ENCODE results near the gene TDRD3.
"Not testable (repeated sequence)": the region's sequence is repeated elsewhere in the genome, so short reads cannot be mapped to it uniquely, and the experiment has no call there.

The TDRD3 gene

DNA sequence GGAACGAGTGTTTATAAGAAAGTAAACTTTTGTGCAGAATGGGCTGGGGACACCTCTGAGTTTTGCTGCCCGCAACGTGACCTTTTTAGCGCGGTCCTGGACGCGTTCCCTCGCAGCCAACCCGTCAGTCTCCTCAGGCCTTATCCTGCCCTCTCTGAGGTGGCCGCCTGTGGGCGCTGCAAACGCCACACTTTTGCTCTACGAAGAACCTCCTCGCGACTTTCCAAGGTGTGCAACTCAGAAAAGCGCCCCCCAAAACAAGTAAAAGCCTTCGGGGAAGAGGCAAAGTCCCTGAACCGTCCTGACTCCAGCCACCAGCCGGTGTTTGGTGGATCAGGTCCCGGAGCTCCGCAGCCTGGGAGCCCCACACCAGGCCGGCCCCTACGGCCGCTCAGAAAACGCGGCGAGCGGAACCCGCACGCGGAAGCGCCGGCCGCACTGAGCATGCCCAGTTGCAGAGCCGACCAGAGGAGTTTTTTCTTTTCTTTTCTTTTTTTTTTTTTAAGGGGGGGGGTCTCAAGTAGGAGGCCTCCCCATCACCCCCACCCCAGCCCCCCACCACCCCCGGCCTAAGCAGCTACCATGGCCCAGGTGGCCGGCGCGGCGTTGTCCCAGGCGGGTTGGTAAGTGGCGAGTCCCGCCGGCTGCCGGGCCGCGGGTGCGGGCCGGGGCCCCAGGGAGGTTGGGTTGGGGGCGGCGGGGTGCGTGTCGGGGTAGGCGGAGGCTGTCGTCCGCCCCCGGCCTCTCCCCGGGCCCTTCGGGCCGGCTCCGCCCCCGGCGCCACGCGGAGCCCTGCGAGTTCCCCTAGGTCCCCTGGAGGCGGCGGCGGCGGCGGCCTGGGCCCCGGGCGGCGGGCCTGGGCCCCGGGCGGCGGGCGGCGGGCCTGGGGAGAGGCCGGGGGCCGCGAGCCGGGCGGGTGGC lies at the start of gene TDRD3:
TSS of gene TDRD3 (plus strand) at position 438 of the 921 bp plus-strand sequence. CDS start at position 583, 145 bp downstream.
- DNase-seq (ENCODE audit: insufficient read length, low spot score), result peak; percentile 51
- FAIRE-seq, result no peak

DNA sequence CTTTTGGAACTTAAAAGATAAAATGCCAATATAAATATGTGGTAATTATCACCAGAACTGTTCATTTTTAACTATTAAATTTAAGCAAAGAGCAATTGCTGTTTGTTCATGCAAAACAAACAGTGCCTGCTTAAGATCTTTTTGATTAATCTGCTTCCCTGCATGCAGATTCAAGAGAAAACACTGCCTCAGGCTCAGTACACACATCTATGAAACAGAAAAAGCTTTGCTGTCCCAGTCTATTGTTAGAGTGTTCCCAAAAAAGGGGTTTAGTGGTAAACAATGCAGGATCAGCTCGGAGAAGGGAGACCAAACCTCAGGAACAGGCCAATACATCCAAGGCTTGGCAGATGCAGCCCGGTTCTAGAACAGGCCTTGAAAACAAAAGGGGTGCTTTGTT lies 49.3 kb upstream of the TDRD3 start:
- FAIRE-seq, result no peak
- DNase-seq (ENCODE audit: insufficient read length, low spot score), result no peak

DNA sequence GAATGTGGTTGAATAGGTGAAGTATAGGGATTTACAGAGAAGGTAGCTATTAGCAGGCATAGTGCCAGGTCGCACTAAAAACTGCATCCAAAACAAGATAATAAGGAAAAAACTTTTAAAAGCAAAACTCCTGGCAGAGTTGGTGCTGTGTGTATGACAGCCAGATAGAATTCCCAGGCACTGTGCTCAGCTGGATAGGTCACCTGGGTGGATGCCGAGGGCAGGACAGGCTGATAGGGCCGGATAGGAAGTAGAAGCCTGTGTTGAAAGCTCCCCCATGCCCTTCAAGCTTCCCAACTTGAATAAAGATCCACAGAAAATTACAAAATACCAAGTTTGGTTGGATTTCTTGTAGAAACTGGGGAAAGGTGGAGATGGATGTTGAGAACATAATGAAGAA lies 48.9 kb upstream of the TDRD3 start:
- FAIRE-seq, result no peak
- DNase-seq (ENCODE audit: insufficient read length, low spot score), result no peak

DNA sequence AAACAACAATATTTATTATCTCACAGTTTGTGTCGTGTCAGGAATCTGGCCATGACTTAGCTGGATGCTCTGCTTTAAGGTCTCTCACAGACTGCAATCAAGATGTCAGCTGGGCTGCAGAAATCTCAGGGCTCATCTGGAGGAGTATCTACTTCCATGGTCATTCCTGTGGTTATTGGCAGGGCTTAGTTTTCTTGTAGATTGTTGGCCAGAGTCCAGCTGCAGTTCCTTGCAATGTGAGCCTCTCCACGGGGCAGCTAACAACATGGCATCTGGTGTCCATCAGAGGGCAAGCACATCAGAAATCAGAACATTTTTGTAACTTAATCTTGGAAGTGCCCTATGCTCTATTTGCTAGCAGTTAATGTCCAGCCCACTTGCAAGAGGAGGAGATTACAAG lies 45.7 kb upstream of the TDRD3 start:
- FAIRE-seq (no peak), DNase-seq (ENCODE audit: insufficient read length, low spot score) (peak; percentile 34)

DNA sequence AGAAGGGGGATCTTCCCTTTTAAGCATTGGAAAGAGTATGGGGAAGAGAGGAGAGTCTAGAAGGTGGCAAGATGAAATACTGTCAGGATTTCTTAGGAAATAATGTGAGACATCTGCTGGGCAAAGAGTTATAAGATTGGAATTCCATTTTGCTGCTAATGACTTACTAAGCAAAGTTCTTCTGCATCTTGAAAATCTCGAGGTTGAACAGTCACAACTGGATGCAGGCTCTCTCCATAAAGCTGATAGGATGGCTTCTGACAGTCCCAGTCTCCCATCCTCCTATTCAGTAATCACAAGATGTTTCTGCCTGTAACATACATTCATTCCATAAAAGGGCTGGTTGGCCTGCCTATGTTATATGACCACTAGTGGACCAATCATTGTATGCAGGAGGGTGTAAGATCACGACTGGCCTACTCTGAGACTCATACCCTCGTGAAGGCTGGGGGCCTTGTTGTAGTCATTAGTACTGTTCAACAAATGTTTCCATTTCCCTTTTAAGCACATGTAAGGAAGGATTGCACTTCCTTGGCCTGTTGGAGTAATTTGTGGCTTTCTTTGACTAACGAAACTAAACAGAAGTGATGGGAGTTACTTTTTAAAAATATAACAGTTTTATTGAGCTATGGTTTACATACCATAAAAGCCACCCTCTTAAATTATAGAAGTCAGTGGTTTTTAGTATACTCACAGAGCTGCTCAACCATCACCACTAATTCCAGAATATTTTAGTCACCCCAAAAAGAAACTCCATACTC lies 45.0 kb upstream of the TDRD3 start:
- FAIRE-seq, result no peak
- DNase-seq (ENCODE audit: insufficient read length, low spot score), result no peak

DNA sequence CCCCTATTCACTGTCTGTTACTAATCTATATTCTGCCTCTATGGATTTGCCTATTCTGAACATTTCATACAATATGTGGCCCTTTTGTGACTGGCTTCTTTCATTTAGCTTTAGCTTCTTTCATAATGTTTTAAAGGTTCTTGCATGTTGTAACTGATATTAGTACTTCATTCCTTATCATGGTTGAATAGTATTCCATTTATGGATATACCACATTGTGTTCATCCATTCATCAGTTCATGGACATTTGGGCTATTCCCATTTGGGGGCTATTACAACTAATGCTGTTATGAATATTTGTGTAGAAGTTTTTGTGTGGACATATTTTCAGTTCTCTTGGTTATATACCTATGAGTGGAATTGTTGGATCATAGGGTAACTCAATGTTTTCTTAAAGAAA lies 44.4 kb upstream of the TDRD3 start:
- FAIRE-seq, result no peak
- no peak for DNase-seq (ENCODE audit: insufficient read length, low spot score)

DNA sequence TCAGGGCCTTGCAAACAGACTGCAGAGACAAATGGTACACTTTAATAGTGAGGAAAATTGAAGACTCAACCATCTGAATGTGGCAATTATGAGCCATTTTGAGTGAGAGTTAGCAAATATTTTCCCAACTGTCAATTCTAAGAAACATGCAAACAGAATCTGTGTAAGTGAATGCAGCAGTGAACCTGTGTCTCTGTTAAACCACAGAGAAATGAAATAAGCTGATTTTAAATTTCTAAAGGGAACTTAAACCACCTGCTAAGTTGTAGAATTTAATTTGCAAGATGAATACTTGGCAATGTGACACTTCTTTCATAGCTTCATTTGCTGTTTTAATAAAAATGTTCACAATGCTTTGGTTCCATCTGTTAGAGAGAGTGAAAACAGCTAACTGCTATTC lies 42.0 kb upstream of the TDRD3 start:
- DNase-seq (ENCODE audit: insufficient read length, low spot score) (no peak), FAIRE-seq (no peak)

DNA sequence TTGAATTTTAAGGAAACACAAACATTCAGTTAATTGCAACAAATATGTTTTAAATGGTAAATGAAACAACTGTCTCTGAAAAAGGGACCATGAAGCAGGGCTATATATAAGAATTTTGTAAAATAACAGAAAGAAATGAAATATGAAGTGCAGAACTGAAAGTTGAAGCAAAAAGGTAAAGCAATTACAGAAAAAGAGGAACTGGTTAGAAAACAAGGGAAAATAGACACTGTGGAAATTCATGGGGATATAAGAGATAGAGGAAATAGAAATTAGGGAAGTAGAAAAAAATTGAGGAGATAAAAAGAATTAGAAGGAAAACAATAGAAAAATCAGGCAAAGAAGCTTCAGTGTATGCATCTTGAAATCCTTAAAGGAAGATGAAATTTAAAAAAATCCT lies 40.0 kb upstream of the TDRD3 start:
- no peak for FAIRE-seq
- no peak for DNase-seq (ENCODE audit: insufficient read length, low spot score)

DNA sequence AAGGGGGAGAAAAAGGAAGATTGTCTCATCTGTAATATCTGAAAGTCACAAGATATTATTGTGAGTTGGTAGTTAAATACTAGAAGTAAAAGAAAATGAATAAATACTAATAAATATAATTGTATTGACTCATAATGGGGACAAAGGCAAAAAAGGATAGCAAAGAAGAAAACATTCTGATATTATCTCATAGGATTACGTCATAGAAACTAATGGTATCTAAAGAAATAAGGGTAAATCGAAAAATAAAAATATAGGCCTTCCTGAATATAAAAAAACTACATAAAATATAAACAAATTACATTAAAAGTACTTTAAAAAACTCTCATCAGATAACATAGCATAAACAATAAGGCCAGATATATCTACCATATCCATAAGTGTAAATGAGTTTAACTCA lies 38.6 kb upstream of the TDRD3 start:
- FAIRE-seq, result no peak
- no peak for DNase-seq (ENCODE audit: insufficient read length, low spot score)

DNA sequence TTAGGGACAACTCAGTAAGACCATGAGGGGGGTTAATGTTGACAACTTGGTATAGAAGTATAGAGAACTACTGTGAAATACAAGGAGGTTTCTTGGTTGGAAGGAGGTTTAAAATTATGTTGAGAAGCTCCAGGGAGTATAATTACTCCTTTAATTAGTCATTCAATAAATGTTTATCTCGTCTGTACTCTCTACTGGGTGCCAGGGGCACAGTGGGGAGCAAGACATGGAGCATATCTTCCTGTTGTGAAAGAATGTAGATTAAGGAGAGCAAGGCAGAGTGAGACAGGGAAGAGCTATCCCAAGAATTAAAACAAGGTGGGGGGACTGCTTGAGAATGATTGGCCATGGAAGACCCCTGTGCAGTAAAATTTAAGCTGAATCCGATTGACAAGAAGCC lies 33.7 kb upstream of the TDRD3 start:
- DNase-seq (ENCODE audit: insufficient read length, low spot score) (no peak), FAIRE-seq (no peak)

DNA sequence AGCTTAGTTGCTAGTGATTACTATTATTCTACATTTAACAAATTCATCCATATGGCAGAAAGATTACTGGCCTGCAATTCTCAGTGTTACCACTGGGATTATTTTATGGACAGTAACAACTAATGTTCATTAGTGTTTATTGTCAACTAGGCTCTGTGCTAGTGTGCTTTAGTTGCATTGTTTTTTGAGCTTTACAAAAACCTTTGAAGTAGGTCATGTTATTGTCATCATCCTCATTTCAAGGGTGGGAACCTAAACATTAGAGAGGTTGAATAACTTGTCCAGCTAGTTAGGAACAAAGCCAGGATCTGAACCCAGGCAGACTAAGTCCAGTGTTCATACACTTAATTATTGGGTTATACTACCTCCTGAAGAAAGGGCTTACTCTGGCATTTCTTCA lies 27.8 kb upstream of the TDRD3 start:
- FAIRE-seq, result no peak
- DNase-seq (ENCODE audit: insufficient read length, low spot score), result no peak

DNA sequence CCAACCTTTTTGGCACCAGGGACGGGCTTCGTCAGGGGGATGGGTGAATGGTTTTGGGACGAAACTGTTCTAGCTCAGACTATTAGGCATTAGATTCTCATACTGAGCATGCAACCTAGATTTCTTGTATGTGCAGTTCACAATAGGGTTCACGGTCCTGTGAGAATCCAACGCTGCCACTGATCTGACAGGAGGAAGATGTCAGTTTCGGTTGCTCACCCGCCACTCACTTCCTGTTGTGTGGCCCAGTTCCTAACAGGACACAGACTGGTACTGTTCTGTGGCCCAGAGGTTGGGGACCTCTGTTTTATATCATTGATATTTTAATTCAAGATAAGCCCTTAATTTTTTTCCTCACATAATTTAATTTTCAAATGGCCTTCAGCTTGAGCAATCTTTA lies 26.7 kb upstream of the TDRD3 start:
- DNase-seq (ENCODE audit: insufficient read length, low spot score), result no peak
- no peak for FAIRE-seq

DNA sequence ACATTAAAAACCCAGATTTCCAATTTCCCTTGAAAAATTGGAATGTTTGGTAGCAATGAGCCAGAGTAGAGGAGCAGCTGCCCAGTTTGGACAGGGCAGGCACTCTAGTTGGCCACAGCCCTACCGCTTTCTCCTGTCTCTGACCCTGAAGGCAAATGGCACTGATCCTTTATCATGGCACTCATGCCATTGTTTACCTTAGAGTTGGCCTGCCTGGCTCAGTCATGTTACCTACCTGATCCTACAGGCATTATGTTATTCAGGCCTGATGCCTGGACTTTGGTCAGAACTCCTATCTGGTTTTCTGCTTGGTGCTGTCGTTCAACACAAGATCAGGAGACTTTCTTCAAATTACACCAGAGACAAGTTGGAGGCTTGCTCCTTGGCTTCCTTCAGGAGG lies 24.9 kb upstream of the TDRD3 start:
- FAIRE-seq (no peak), DNase-seq (ENCODE audit: insufficient read length, low spot score) (no peak)

DNA sequence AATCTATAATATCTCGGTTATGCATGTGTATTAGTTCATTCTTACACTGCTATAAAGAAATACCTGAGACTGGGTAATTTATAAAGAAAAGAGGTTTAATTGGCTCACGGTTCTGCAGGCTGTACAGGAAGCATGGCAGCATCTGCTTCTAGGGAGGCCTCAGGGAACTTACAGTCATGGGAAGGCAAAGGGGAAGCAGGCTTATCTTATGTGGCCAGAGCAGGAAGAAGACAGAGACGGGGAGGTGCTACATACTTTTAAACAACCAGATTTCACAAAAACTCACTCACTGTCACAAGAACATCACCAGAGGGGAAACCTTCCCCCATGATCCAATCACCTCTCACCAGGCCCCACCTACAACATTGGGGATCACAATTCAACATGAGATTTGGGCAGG lies 17.7 kb upstream of the TDRD3 start:
- FAIRE-seq; DNase-seq (ENCODE audit: insufficient read length, low spot score): not testable (repeated sequence)

DNA sequence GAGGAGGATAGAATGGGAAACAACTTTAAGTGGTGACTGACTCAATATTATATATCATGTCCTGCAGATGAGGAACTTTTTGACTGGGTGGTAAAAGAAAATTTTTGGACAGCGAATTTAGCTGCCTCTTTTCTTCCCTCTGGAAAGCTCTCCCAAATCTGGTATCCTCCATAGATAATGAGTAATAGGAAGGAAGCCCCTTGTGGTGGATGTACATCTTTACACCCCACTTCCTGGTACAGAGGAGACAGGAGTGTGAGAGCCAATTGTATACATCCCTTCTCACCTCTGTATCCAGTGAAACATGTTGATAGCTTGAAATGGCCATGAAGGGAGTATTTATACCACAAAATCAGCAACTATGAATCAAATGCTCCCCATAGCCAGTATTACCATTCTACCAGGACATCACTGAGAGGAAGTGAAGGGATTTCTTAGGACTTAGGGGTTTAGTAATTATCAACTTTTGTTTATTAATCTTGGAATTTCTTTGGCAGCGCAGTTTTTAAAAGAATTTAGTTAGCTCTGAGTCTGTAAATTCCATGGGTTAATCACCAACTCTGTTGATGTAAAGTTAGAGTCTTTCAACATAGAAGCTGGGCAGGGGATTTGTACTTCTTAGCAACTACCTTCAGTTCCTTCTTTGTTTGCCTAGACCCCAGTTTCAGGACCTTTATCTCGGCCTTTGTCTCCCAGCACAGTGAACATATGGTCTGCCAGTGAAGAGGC lies 17.0 kb upstream of the TDRD3 start:
- DNase-seq (ENCODE audit: insufficient read length, low spot score) (no peak), FAIRE-seq (no peak)

DNA sequence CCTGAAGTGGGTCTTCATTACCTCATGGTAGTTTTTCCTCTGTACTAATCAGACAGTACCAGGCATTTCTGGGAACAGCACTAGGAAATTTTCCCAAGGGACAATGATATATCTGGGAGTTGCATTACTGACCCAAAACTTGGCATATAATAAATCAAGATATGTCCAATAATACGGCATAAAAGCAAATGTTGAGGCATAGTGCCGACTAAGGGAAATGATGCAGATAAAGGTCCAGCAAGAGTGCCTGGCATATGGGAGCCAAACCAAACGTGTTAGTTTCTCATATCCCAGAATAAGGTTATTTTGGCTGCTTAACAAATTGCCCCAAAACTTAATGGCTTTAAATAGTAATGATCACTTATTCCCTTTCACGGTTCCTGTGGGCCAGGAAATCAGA lies 12.1 kb upstream of the TDRD3 start:
- no peak for FAIRE-seq

DNA sequence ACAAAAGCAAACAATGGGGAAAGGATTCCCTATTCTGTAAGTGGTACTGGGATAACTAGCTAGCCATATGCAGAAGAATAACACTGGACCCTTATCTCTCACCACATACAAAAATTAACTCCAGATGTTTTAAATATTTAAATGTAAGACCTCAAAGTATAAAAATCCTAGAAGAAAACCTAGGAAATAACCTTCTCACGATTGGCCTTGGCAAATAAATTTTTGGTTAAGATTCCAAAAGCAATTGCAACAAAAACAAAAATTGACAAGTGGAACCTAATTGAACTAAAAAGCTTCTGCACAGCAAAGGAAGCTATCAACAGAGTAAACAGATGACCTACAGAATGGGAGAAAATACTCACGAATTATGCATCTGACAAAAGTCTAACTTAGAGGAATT lies 10.8 kb upstream of the TDRD3 start:
- no peak for FAIRE-seq
- no peak for DNase-seq (ENCODE audit: insufficient read length, low spot score)

More for the DNA sequence above, 12.1 kb upstream of the TDRD3 start:
- DNase-seq (ENCODE audit: insufficient read length, low spot score), result no peak

DNA sequence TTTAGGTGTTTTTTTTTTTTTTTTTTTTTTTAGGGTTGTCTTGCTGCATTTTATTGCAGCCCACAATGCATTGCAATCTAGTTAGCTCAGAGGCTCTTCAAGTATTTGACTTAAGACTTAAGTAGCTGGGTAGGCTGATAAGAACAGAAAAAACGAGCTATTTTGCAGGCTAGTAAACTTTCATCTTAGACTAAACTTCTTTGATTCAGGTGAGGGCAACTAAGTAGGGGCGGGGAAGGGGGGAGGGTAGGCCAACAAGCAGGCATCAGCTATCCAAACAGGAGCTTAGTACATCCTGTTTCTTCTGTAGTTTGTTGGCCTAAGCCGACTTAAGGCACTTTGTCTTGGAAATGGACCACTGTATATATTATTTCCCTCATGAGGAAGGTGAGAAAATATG lies 4.9 kb upstream of the TDRD3 start:
- DNase-seq (ENCODE audit: insufficient read length, low spot score) (no peak), FAIRE-seq (no peak)

DNA sequence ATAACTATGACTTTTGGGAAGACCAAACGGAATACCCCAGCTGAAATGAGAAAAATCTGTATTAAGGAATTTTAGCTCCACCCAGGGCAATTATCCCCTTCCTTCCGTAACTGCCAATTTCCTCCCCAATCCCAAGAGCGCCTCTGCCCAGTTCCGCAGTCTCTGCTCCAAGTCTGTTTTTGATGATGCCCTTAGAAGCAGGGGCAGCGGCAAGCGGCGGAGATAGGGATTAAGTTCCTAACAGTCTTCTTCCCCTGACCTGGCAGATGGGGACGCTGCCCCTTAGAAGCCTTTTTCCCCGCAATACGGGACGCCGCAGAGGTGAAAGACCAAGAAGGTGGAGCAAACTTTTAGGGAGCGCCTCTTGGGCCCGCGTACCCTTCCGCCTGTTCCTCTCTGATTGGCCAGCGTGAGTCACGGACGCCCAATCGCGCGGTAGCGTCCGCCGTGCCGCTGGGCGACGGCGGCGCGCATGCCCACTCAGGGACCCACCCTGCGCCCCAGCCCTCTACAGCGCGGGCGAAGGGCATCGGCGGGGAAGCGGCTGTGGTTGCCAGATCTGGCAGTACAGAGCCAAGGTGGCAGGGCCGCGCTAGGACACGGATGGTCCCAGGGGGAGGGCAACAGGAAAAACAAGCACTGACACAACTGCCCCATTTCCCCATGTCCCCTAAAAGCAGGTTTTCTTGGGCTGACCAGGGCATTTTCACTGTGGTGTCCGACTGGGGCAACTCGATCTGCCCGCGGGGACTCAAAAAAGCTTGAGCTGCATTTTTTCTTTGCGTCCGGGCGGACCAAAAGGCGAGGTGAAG lies 843 bp upstream of the TDRD3 start:
- DNase-seq (ENCODE audit: insufficient read length, low spot score) (peak; percentile 83), FAIRE-seq (peak; percentile 67)

DNA sequence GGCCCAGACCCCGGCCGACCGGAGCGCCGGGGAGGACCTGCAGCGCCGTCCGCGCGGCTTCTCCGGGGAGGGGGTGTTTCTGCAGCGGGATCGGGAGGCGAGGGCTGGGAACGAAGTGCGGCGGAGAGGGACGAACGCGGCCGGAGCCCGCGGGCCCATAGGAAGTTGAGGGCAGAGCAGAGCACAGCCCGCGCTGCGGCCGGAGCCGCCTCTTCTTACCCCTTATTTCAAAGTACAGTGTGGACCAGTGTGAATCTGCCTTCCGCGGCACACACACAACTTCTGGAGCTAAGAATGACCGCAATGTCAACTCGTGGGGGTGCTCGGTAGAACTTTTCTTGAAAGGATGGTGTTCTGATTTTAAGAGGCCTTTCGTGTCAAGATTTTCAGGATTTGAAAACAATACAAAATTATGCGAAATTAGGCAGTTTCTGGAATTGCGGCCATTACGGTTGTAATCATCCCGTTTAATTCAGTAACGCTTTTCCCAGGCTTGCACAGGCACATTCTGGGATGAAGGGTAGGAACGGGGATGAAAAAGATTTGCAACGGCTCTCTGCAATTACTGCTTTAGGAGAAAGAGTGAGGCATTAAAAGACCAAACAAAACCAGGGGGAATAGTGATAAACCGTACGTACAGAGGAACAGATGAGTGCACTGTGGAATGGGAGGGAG lies 821 bp downstream of the TDRD3 start:
- FAIRE-seq (no peak), DNase-seq (ENCODE audit: insufficient read length, low spot score) (peak; percentile 9)
